Esophagus (tissue), 2 donors: ENCODE data around the gene PRCC. TPM values are rescaled to one million over a fixed set of nuclear protein-coding genes. Genes with fewer than 3 reads are reported as not detected.

Experiments
- H3K27ac ChIP-seq, 2 donors: one replicate each; pipeline ENCODE4 v1.5.1; 2013; ENCODE audit warnings: low read depth in 2 of 2, mild to moderate bottlenecking in 2 of 2, inconsistent platforms in 1 of 2, low read length in 1 of 2, moderate library complexity in 1 of 2
- H3K27me3 ChIP-seq, 2 donors: one replicate each; pipeline ENCODE4 v1.6.1; 2013; ENCODE audit warnings: low read length in 2 of 2, control low read depth in 1 of 2, mild to moderate bottlenecking in 1 of 2; ENCODE audit not compliant: insufficient read depth in 2 of 2, control insufficient read depth in 1 of 2
- H3K36me3 ChIP-seq, 2 donors: one replicate each; pipeline ENCODE4 v1.6.1; 2013; ENCODE audit warnings: low read length in 1 of 2; ENCODE audit not compliant: control insufficient read depth in 2 of 2, insufficient read depth in 2 of 2
- H3K4me1 ChIP-seq, 2 donors: one replicate each; pipeline ENCODE4 v1.6.1; 2013; ENCODE audit warnings: low read length in 1 of 2; ENCODE audit not compliant: control insufficient read depth in 2 of 2, insufficient read depth in 2 of 2
- H3K4me3 ChIP-seq, 2 donors: one replicate each; pipeline ENCODE4 v1.5.1; 2013; ENCODE audit warnings: low read length in 2 of 2, mild to moderate bottlenecking in 2 of 2, low read depth in 1 of 2, moderate library complexity in 1 of 2
- H3K9me3 ChIP-seq, 2 donors: one replicate each; pipeline ENCODE4 v1.6.1; 2013; ENCODE audit warnings: mild to moderate bottlenecking in 2 of 2, low read depth in 1 of 2, low read length in 1 of 2, moderate library complexity in 1 of 2; ENCODE audit not compliant: control insufficient read depth in 2 of 2, insufficient read depth in 1 of 2
- WGBS, 2 donors: extraction: QIAGEN DNeasy Blood & Tissue Kit; methylation state at CpG; one replicate each; pipeline ENCODE4 v1.1.7; 2013; 5-methylcytosine and 5-hydroxymethylcytosine counted together
- polyA plus RNA-seq, 2 donors: library from polyadenylated mRNA; stranded (reverse); fragments of 200-250 nt; gene quantifications; one replicate each; pipeline ENCODE4 v1.2.3, GENCODE V29; 2013
- donor health status: healthy with polysubstance abuse.
- donor health status: Bipolar disorder and iron deficiency.

PRCC gene
- polyA plus RNA-seq, 2 donors = 36.6 to 41.8 TPM

- Histone ChIP-seq H3K4me3 (no peak overlapping the region), H3K27me3 (no peaks in the 10 kb centered on the region), H3K9me3 (no peaks in the 10 kb centered on the region), H3K36me3 (no peaks in the 10 kb centered on the region), H3K27ac (no peak overlapping the region), H3K4me1 (peaks cover 3 to 18% of the 10 kb centered on the region in 2 donors)
- WGBS, 2 donors = 62 to 66% methylated on average over 4 of the region's 4 CpGs
Observed at GRCh38 chr1:156811168-156811567, 43.8 kb downstream of the PRCC start.

- no peaks in the 10 kb centered on the region for H3K9me3 ChIP-seq
- 97 to 98% methylated on average over 10 of the region's 10 CpGs for WGBS, 2 donors
- H3K27ac ChIP-seq = no peak overlapping the region
- no peak overlapping the region for H3K4me3 ChIP-seq
- H3K27me3 ChIP-seq = no peaks in the 10 kb centered on the region
- peaks cover 3 to 14% of the 10 kb centered on the region in 2 donors for H3K4me1 ChIP-seq
- no peaks in the 10 kb centered on the region for H3K36me3 ChIP-seq
Observed at GRCh38 chr1:156812293-156812990, 45.1 kb downstream of the PRCC start.

- Histone ChIP-seq H3K9me3 (no peaks in the 10 kb centered on the region), H3K4me3 (peak overlapping the region; percentile 31 to 47), H3K27me3 (no peaks in the 10 kb centered on the region), H3K36me3 (no peaks in the 10 kb centered on the region), H3K4me1 (peaks cover 3 to 14% of the 10 kb centered on the region in 2 donors), H3K27ac (no peak overlapping the region)
- 49 to 50% methylated on average over 10 of the region's 10 CpGs for WGBS, 2 donors
Observed at GRCh38 chr1:156813298-156813697, 46.0 kb downstream of the PRCC start.

GRCh38 chr1:156813750-156814570 is 46.6 kb downstream of the PRCC start:
- peaks cover 3 to 14% of the 10 kb centered on the region in 2 donors for H3K4me1 ChIP-seq
- no peaks in the 10 kb centered on the region for H3K27me3 ChIP-seq
- peak overlapping the region in 1 of 2 donors; percentile 28 for H3K27ac ChIP-seq
- WGBS, 2 donors = 8 to 10% methylated on average over 56 to 60 of the region's 60 CpGs
- no peaks in the 10 kb centered on the region for H3K36me3 ChIP-seq
- H3K9me3 ChIP-seq = no peaks in the 10 kb centered on the region
- peak overlapping the region; percentile 31 to 47 for H3K4me3 ChIP-seq

GRCh38 chr1:156814571-156815260 is 47.4 kb downstream of the PRCC start:
- Histone ChIP-seq H3K4me1 (peaks cover 3 to 14% of the 10 kb centered on the region in 2 donors), H3K27ac (peak overlapping the region; percentile 11 to 44), H3K27me3 (no peaks in the 10 kb centered on the region), H3K9me3 (no peaks in the 10 kb centered on the region), H3K36me3 (no peaks in the 10 kb centered on the region), H3K4me3 (peak overlapping the region in 1 of 2 donors; percentile 31)
- WGBS, 2 donors = 50 to 76% methylated on average over 7 of the region's 7 CpGs

GRCh38 chr1:156815307-156815826 is 48.0 kb downstream of the PRCC start:
- Histone ChIP-seq H3K27ac (peak overlapping the region; percentile 44 to 83), H3K36me3 (no peaks in the 10 kb centered on the region), H3K4me1 (peaks cover 3 to 14% of the 10 kb centered on the region in 2 donors), H3K9me3 (no peaks in the 10 kb centered on the region), H3K4me3 (no peak overlapping the region), H3K27me3 (no peaks in the 10 kb centered on the region)
- WGBS, 2 donors = 68 to 79% methylated on average over 5 of the region's 5 CpGs

- Histone ChIP-seq H3K36me3 (no peaks in the 10 kb centered on the region), H3K4me1 (peaks cover 3 to 14% of the 10 kb centered on the region in 2 donors), H3K4me3 (peak overlapping the region in 1 of 2 donors; percentile 22), H3K27ac (peak overlapping the region; percentile 34 to 83), H3K9me3 (no peaks in the 10 kb centered on the region), H3K27me3 (no peaks in the 10 kb centered on the region)
- 70 to 71% methylated on average over 10 of the region's 10 CpGs for WGBS, 2 donors
Observed at GRCh38 chr1:156815961-156816422, 48.7 kb downstream of the PRCC start.

- H3K4me1 ChIP-seq = peaks cover 3 to 14% of the 10 kb centered on the region in 2 donors
- H3K27me3 ChIP-seq = no peaks in the 10 kb centered on the region
- H3K27ac ChIP-seq = peak within 1 kb of the TSS; percentile 34 to 83
- no peaks in the 10 kb centered on the region for H3K9me3 ChIP-seq
- no peaks in the 10 kb centered on the region for H3K36me3 ChIP-seq
- 36 to 43% methylated on average over 10 of the region's 10 CpGs for WGBS, 2 donors
- peak within 1 kb of the TSS in 1 of 2 donors; percentile 22 for H3K4me3 ChIP-seq
Observed at GRCh38 chr1:156816561-156817328, 49.4 kb downstream of the PRCC start, which contains the start of gene SH2D2A. Gene SH2D2A (minus strand): TSS chr1:156816848. CDS start chr1:156816708, 140 bp downstream.
